MM.1S (cell line): ENCODE data around the gene OPRL1.

Source experiments
- DNase-seq: peaks from one replicate; pipeline ENCODE4 v3.0.0-alpha.2; 2015
- H2AFZ ChIP-seq: fragments of 300-600 bp; sonication (generic); 2 replicates; pipeline ENCODE4 v1.6.0; 2016; ENCODE audit warnings: antibody characterized with exemption, low read length
- H3F3A ChIP-seq: fragments of 300-600 bp; sonication (generic); 2 replicates; pipeline ENCODE4 v1.6.1; 2016; ENCODE audit warnings: mild to moderate bottlenecking, antibody characterized with exemption, low read length, moderate library complexity, mixed read lengths; ENCODE audit not compliant: insufficient read depth
- H3K27ac ChIP-seq: fragments of 300-600 bp; sonication (generic); 2 replicates; pipeline ENCODE4 v1.5.1; 2016; ENCODE audit warnings: mild to moderate bottlenecking, low read length
- H3K27me3 ChIP-seq: fragments of 300-600 bp; sonication (generic); replicated peaks from 2 replicates; pipeline ENCODE4 v1.6.0; 2016; ENCODE audit warnings: low read length; ENCODE audit not compliant: insufficient read depth
- H3K36me3 ChIP-seq: fragments of 300-600 bp; sonication (generic); replicated peaks from 2 replicates; pipeline ENCODE4 v1.6.1; 2016; ENCODE audit warnings: mild to moderate bottlenecking, low read length, mixed read lengths; ENCODE audit not compliant: insufficient read depth
- H3K4me1 ChIP-seq: fragments of 300-600 bp; sonication (generic); 2 replicates; pipeline ENCODE4 v1.6.1; 2016; ENCODE audit warnings: low read length, mixed read lengths
- H3K4me2 ChIP-seq: fragments of 300-600 bp; sonication (generic); 2 replicates; pipeline ENCODE4 v1.6.0; 2016; ENCODE audit warnings: low read depth, low read length
- H3K4me3 ChIP-seq: fragments of 300-600 bp; sonication (generic); 2 replicates; pipeline ENCODE4 v1.5.1; 2016; ENCODE audit warnings: low read length, mixed read lengths
- H3K79me2 ChIP-seq: fragments of 300-600 bp; sonication (generic); 2 replicates; pipeline ENCODE4 v1.6.1; 2016; ENCODE audit warnings: mixed run types, low read length, mixed read lengths
- H3K9ac ChIP-seq: fragments of 300-600 bp; sonication (generic); 2 replicates; pipeline ENCODE4 v1.6.1; 2016; ENCODE audit warnings: low read length, mixed read lengths
- H3K9me2 ChIP-seq: fragments of 300-600 bp; sonication (generic); replicated peaks from 2 replicates; pipeline ENCODE4 v1.6.1; 2016; ENCODE audit warnings: mild to moderate bottlenecking, low read length, mixed read lengths; ENCODE audit not compliant: insufficient read depth
- H3K9me3 ChIP-seq: fragments of 300-600 bp; sonication (generic); replicated peaks from 2 replicates; pipeline ENCODE4 v1.6.1; 2016; ENCODE audit warnings: mild to moderate bottlenecking, low read length, mixed read lengths; ENCODE audit not compliant: insufficient read depth
- H4K20me1 ChIP-seq: fragments of 300-600 bp; sonication (generic); 2 replicates; pipeline ENCODE4 v1.6.1; 2016; ENCODE audit warnings: mild to moderate bottlenecking, low read length, moderate library complexity, mixed read lengths; ENCODE audit not compliant: insufficient read depth
- CTCF ChIP-seq: fragments of 300-600 bp; sonication (generic); IDR thresholded peaks from 2 replicates; pipeline ENCODE4 v1.5.1; 2016; ENCODE audit warnings: antibody characterized with exemption, low read length, mixed read lengths
- EZH2 ChIP-seq: fragments of 300-600 bp; sonication (generic); optimal IDR thresholded peaks from 2 replicates; pipeline ENCODE3; 2017; ENCODE audit warnings: low read depth, mild to moderate bottlenecking, antibody characterized with exemption, low read length, mixed read lengths
- EZH2phosphoT487 ChIP-seq: fragments of 300-600 bp; sonication (generic); IDR thresholded peaks from 2 replicates; pipeline ENCODE4 v1.6.1; 2018; ENCODE audit warnings: antibody characterized with exemption, low read length

Gene OPRL1

DNA sequence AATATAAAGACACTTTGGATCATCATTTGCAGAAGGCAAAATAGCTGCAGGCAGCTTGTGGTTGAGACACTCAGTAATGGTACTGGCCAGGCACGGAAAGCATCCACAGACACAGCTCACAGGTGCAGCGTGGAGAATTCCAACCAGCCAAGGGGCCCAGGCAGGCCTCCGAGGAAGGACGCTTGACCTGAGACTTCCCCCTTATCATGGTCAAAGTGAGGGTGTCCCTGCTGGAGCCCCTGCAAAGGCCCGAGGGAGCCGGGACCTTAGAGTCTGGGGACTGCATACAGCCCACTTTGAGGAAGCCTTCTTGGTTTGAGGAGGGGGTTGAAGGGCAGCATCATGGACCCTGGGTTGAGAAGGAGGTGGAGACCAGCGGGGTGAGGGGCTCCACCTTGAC is 69.3 kb downstream of the OPRL1 start:
- Histone ChIP-seq H3K36me3 (no peaks in the 10 kb centered on the region), H3K4me3 (no peak overlapping the region), H4K20me1 (no peaks in the 10 kb centered on the region), H3K4me2 (no peak overlapping the region), H2AFZ (no peak overlapping the region), H3K27ac (no peak overlapping the region), H3F3A (no peaks in the 10 kb centered on the region), H3K27me3 (peaks cover 74% of the 10 kb centered on the region), H3K9me3 (no peaks in the 10 kb centered on the region), H3K4me1 (no peaks in the 10 kb centered on the region), H3K9ac (no peak overlapping the region), H3K9me2 (no peaks in the 10 kb centered on the region), H3K79me2 (no peaks in the 10 kb centered on the region)
- TF ChIP-seq CTCF (no peak), EZH2 (no peak), EZH2phosphoT487 (no peak)
- DNase-seq = no peak

DNA sequence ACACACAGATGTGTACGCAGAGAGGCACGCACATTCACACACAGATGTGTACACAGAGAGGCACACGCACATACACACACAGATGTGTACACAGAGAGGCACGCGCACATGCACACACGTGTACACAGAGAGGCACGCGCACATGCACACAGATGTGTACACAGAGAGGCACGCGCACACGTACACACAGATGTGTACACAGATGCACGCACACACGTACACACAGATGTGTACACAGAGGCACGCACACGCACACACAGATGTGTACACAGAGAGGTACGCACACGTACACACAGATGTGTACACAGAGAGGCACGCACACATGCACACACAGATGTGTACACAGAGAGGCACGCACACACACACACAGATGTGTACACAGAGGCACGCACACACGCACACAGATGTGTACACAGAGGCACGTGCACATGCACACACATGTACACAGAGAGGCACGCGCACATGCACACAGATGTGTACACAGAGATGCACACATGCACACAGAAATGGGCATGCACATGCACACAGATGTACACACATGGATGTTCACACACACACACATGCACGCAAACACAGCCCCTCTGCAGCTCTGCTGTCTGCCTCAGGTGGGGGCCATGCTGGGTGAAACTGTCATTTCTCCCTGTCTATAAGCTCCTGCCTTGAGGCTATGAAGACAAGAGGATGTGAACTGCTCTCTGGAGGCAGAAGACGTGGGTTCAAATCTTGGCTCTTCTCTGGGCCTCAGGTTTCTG is 70.1 kb downstream of the OPRL1 start:
- H3K36me3 ChIP-seq = no peaks in the 10 kb centered on the region
- no peak overlapping the region for H2AFZ ChIP-seq
- no peaks in the 10 kb centered on the region for H3K9me3 ChIP-seq
- H3K79me2 ChIP-seq = no peaks in the 10 kb centered on the region
- no peaks in the 10 kb centered on the region for H3K4me1 ChIP-seq
- no peaks in the 10 kb centered on the region for H3F3A ChIP-seq
- TF ChIP-seq EZH2 (no peak), EZH2phosphoT487 (no peak), CTCF (no peak)
- H3K4me2 ChIP-seq = no peak overlapping the region
- H4K20me1 ChIP-seq = no peaks in the 10 kb centered on the region
- peaks cover 83% of the 10 kb centered on the region for H3K27me3 ChIP-seq
- H3K4me3 ChIP-seq = no peak overlapping the region
- H3K9ac ChIP-seq = no peak overlapping the region
- no peak for DNase-seq
- no peak overlapping the region for H3K27ac ChIP-seq
- no peaks in the 10 kb centered on the region for H3K9me2 ChIP-seq
